ENCODE data around the gene TEKT3.

The TEKT3 gene

GRCh38 chr17:15349119-15349518 lies 7.7 kb upstream of the TEKT3 start:
- no peak for DNase-seq (ENCODE audit: low read depth)

- DNase-seq (ENCODE audit: low read depth) = no peak
Measured at GRCh38 chr17:15348021-15348420, 6.6 kb upstream of the TEKT3 start.

GRCh38 chr17:15346066-15346595 lies 4.7 kb upstream of the TEKT3 start:
- no peak for DNase-seq (ENCODE audit: low read depth)

- DNase-seq (ENCODE audit: low read depth) = no peak
Measured at GRCh38 chr17:15343749-15344148, 2.4 kb upstream of the TEKT3 start.

- no peak for DNase-seq (ENCODE audit: low read depth)
Measured at GRCh38 chr17:15342460-15342859, 1.1 kb upstream of the TEKT3 start.

- no peak for DNase-seq (ENCODE audit: low read depth)
Measured at GRCh38 chr17:15341966-15342365, 569 bp upstream of the TEKT3 start.

- no peak for DNase-seq (ENCODE audit: low read depth)
Measured at GRCh38 chr17:15340966-15341365, 431 bp downstream of the TEKT3 start.

- DNase-seq (ENCODE audit: low read depth) = no peak
Measured at GRCh38 chr17:15335446-15335845, 6.0 kb downstream of the TEKT3 start.

- DNase-seq (ENCODE audit: low read depth) = no peak
Measured at GRCh38 chr17:15334266-15334665, 7.1 kb downstream of the TEKT3 start.

- DNase-seq (ENCODE audit: low read depth) = no peak
Measured at GRCh38 chr17:15332338-15332737, 9.1 kb downstream of the TEKT3 start.

GRCh38 chr17:15323131-15323530 lies 18.3 kb downstream of the TEKT3 start:
- DNase-seq (ENCODE audit: low read depth) = no peak

- no peak for DNase-seq (ENCODE audit: low read depth)
Measured at GRCh38 chr17:15321556-15322251, 19.7 kb downstream of the TEKT3 start.

- no peak for DNase-seq (ENCODE audit: low read depth)
Measured at GRCh38 chr17:15319452-15320010, 21.9 kb downstream of the TEKT3 start.

- no peak for DNase-seq (ENCODE audit: low read depth)
Measured at GRCh38 chr17:15311996-15312395, 29.4 kb downstream of the TEKT3 start.

GRCh38 chr17:15309793-15310192 lies 31.6 kb downstream of the TEKT3 start:
- no peak for DNase-seq (ENCODE audit: low read depth)

- DNase-seq (ENCODE audit: low read depth) = no peak
Measured at GRCh38 chr17:15309236-15309635, 32.2 kb downstream of the TEKT3 start.

GRCh38 chr17:15308758-15309157 lies 32.6 kb downstream of the TEKT3 start:
- DNase-seq (ENCODE audit: low read depth) = no peak

GRCh38 chr17:15307710-15308111 lies 33.7 kb downstream of the TEKT3 start:
- no peak for DNase-seq (ENCODE audit: low read depth)

- no peak for DNase-seq (ENCODE audit: low read depth)
Measured at GRCh38 chr17:15303851-15304250, 37.5 kb downstream of the TEKT3 start.

GRCh38 chr17:15303268-15303667 lies 38.1 kb downstream of the TEKT3 start:
- DNase-seq (ENCODE audit: low read depth) = no peak

- no peak for DNase-seq (ENCODE audit: low read depth)
Measured at GRCh38 chr17:15301845-15302244, 39.6 kb downstream of the TEKT3 start.

- DNase-seq (ENCODE audit: low read depth) = no peak
Measured at GRCh38 chr17:15298176-15298575, 43.2 kb downstream of the TEKT3 start.

- no peak for DNase-seq (ENCODE audit: low read depth)
Measured at GRCh38 chr17:15293558-15293957, 47.8 kb downstream of the TEKT3 start.

Measured in activated T-helper 9 cell treated with anti-CD3 and anti-CD28 coated beads, Interleukin-2, amount 50 U/mL, for 16 hours (primary cell).